ENCODE data around the gene CD82.

DNA sequence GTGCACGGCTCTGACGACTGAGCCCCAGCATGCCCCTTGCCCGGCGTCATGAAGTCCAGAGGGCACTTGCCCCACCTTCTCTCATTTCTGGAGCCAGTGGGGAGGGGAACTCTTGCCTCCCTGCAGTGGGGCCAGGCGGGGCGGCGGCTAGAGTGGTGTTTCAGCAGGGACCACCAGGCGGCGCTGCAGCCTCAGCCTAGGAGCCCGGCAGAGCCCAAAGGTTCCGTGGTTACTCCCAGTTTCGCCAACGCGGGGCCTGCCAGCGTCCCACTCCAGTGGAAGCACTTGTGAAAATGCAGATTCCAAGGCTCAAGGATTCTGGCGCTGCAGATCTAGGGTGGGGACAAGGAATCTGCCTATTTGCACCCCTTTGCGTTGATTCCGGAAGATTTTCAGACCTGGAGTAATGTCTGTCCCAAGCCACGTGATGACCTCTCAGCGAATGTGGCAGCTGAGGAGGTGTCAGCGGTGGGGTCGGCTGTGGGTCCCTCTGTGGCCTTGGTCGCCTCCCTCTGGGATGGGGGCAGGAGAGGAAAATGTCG lies 55.7 kb downstream of the CD82 start:
- TF ChIP-seq, protein P1, sequence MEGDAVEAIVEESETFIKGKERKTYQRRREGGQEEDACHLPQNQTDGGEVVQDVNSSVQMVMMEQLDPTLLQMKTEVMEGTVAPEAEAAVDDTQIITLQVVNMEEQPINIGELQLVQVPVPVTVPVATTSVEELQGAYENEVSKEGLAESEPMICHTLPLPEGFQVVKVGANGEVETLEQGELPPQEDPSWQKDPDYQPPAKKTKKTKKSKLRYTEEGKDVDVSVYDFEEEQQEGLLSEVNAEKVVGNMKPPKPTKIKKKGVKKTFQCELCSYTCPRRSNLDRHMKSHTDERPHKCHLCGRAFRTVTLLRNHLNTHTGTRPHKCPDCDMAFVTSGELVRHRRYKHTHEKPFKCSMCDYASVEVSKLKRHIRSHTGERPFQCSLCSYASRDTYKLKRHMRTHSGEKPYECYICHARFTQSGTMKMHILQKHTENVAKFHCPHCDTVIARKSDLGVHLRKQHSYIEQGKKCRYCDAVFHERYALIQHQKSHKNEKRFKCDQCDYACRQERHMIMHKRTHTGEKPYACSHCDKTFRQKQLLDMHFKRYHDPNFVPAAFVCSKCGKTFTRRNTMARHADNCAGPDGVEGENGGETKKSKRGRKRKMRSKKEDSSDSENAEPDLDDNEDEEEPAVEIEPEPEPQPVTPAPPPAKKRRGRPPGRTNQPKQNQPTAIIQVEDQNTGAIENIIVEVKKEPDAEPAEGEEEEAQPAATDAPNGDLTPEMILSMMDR (IDR thresholded peaks at IDR 0.05) = peak; percentile 99
- TF ChIP-seq EZH2 (IDR thresholded peaks at IDR 0.05) = no peak
